OCI-LY7 (cell line): ENCODE measurements around the gene NOL9.

Experiments
- CTCF ChIP-seq: fragments of 200-600 bp; sonication (generic); conservative IDR thresholded peaks from 2 replicates; pipeline ENCODE4 v1.5.1; 2014; ENCODE audit warnings: mild to moderate bottlenecking, antibody characterized with exemption, low read length, moderate library complexity, mixed read lengths
- EZH2phosphoT487 ChIP-seq: fragments of 200-600 bp; sonication (generic); IDR thresholded peaks from 2 replicates; pipeline ENCODE4 v1.6.1; 2018; ENCODE audit warnings: low read depth, borderline replicate concordance, mild to moderate bottlenecking, mixed run types, antibody characterized with exemption, low read length, moderate library complexity, mixed read lengths

GRCh38 chr1:6572653-6573383 lies 18.5 kb upstream of the NOL9 start:
- TF ChIP-seq CTCF (no peak), EZH2phosphoT487 (no peak)
